Stimulated activated CD4-positive, alpha-beta T cell treated with anti-CD3 and anti-CD28 coated beads, Interleukin-2, amount 100 ng/mL, for 48 hours (primary cell): Measurements from ENCODE around the gene LRG1.
"Not testable (repeated sequence)": the region's sequence is repeated elsewhere in the genome, so short reads cannot be mapped to it uniquely, and the experiment has no call there.

Experiments
- DNase-seq, 2 donors: peaks; one replicate each; pipeline ENCODE4 v3.0.0-alpha.2; 2020

Gene LRG1

DNA sequence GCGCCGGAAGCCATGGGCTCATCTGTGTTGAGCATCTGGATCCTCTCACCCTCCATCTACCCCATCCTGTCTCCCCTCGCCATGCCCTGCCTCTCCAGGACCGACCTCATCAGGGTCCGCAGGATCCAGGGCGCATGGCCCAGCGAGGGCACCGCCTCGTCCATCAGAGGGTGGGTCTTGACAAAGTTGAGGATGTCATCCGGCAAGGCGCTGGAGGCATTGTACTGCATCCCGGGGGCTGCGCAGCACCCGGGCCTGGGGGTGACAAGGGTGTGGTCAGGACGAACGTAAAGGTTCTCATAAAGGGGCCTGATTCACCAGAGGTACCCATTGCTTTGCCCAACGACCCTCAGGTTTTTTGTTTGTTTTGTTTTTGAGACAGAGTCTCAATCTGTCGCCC, 10.2 kb upstream of the LRG1 start:
- no peak for DNase-seq

DNA sequence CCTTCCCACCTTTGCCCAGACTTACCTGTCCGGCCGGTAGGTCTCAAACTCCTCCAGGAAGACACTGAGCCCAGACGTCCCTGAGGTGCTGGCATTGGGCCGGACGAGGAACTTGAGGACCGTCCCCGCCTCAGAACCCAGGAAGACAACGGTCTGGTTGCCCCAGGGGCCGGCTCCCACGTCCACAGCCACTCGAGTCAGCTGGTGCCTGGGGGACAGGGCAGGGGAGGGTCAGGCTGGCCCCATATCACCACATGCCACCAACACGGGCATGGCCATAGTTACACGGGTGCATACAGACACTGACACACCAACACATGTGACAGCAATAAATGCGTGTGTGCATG, 8.4 kb upstream of the LRG1 start:
- DNase-seq: no peak

DNA sequence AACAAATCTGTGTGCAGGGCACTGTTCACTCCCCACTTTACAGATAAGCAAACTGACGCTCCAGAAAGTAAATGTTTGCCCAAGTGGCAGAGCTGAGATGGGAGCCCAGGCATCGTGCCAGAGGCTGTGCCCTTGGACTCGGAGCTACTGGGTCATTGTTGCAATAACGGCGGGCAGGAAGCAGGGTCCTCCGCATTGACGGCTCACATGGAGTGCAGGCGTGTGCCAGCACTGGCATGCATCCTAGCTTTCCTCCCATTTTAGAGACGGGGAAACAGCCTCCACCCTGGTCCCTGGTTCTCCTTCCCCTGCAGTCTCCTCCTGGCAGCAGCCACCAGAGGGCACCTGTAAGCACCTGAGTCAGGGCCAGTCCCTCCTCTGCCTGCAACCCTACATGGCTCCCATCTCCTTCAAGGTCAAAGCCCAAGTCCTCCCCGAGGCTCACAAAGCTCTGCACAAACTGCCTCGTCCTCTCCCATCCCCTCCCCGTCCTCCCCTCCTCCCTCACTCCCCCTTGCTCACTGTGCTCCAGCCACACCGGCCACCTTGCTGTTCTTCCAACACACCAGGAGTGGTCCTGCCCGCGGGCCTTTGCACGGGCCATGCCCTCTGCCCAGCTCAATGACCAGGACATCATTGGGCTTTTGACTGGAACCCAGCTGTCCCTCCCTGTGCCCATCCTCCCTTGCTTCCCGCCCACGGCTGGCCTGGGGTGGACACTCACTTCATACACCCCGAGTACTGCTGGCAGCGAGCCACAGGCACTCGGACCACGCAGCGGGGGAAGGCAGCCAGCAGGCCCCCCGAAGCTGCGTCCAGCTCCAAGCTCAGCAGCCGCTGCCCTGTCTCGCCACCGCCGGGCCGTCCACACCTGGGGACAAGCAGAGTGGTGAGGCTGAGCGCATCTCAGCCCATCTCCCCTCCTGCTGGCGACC, 7.7 kb upstream of the LRG1 start:
- no peak for DNase-seq

DNA sequence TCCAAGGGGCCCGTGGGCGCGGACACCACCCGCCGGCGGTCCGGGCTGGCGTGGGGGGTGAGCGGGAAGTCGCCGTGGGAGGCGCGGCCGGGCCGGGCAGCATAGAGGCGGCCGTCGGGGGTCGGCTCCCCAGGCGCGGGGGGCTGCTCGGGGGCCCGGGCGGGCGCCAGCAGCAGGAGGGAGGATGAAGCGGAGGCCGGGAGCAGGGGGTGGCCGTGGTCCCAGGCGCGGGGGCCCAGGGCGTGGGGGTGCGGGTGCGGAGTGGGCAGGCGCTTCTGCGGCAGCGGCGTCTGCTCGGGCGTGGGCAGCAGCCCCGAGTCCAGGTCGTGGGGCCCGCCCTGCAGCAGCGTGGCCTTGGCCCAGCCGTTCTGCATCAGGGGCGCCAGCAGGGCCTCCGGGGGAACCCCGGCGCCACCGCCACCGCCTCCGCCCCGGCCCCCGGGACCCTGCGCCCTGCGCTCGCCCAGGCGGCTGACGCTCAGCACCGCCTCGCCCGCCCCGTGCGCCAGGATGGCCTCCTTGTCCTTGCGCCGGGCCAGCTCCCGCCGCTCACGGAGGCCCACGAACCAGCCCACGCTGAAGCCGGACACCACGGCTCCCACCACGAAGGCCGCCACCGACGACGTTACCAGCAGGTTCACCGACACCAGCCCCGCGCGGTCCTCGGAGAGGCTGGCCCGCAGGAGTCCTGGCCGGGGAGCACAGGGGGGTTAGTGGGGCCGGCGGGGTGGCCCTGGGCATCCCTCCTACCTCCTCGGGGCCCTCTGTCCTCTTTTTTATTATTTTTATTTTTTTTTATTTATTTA, 4.2 kb upstream of the LRG1 start:
- no peak for DNase-seq

- DNase-seq: no peak
Measured at GRCh38 chr19:4542896-4543841, 3.3 kb upstream of the LRG1 start.

- not testable (repeated sequence) for DNase-seq
Measured at GRCh38 chr19:4541806-4542145, 1.9 kb upstream of the LRG1 start.

DNA sequence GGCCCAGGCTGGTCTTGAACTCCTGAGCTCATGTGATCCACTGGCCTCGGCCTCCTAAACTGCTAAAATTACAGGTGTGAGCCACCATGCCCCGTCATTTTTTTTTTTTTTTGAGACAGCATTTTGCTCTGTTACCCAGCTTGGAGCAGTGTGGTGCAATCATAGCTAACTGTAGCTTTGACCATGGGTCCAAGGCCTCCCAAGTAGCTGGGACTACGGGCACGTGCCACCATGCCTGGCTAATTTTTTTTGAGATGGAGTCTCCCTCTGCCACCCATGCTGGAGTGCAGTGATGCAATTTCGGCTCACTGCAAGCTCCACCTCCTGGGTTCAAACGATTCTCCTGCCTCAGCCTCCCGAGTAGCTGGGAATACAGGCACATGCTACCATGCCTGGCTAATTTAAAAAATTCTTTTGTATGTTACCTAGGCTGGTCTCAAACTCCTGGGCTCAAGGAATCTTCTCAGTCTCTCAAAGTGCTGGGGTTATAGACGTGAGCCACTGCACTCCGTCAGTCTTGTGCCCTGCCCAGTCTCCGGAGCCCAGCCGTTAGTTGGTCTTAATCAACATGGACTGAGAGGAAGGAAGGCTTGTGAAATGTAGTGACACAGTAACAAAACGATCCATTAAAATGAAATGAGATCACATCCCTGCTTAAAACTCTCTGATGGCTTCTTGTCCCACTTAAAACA, 1.4 kb upstream of the LRG1 start:
- DNase-seq: no peak

DNA sequence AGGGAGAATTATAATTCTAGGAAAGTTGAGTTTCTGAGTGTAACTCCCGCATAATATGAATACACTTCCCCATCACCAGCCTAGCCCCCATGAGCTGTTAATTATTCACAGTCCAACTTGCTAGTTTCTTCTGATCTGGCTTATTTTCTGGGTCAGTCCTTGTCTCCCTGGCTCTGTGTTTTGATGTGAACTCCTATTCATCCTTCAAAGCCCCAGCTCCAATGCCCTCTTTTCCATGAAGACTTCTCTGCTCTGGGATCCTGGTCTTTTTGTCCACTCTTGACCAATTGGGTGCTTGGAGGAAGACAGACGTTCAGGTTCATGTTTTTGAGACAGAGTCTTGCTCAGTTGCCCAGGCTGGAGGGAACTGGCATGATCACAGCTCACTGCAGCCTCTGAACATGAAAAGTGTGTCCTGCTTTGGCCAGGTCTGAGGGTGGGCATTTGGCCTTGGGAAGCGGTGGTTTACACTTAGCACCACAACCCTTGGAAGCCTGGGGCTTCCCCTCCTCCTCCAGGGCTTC, 605 bp downstream of the LRG1 start:
- no peak for DNase-seq

DNA sequence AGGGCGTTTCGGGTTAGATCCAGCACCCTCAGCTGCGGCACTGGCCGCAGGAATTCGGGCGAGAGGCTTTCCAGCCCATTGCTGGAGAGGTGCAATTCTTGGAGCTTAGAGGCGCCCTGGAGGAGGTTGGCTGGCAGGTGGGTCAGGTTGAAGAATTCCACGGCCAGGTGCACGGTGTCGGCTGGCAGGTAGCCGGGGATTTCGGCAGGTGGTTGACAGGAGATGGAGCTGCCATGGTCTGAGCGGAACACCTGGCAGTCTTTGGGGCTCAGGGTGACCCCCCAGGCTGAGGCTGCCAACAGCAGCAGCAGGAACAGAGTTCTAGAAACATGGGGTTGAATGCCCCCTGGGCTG, 1.3 kb downstream of the LRG1 start:
- no peak for DNase-seq

GRCh38 chr19:4537953-4538600, 1.8 kb downstream of the LRG1 start:
- DNase-seq: no peak

DNA sequence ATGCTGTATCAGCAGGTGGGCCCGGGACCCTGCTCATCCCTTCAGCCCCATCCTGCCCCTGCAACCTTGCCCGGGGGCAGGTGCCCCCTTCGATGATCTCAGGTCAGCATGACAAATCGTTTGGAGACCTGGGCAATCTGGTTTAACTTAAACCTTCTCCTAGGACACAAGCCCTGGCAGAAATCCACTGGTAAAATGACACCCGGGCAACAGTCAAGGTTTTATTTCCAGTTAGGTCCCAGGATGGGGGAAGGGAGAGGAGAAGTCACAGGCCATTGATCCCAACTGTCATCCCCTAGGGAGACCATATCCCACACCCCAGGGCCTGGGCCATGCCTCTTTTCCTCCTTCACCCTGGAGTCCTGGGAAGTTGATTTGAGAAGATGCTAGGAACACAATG, 3.0 kb downstream of the LRG1 start:
- no peak for DNase-seq

- peak; percentile 24 to 30 for DNase-seq
Measured at GRCh38 chr19:4534836-4535658, 4.8 kb downstream of the LRG1 start, which contains the start of gene PLIN5. Gene PLIN5 (minus strand): TSS chr19:4535224. CDS start chr19:4534074, 1,150 bp downstream.

DNA sequence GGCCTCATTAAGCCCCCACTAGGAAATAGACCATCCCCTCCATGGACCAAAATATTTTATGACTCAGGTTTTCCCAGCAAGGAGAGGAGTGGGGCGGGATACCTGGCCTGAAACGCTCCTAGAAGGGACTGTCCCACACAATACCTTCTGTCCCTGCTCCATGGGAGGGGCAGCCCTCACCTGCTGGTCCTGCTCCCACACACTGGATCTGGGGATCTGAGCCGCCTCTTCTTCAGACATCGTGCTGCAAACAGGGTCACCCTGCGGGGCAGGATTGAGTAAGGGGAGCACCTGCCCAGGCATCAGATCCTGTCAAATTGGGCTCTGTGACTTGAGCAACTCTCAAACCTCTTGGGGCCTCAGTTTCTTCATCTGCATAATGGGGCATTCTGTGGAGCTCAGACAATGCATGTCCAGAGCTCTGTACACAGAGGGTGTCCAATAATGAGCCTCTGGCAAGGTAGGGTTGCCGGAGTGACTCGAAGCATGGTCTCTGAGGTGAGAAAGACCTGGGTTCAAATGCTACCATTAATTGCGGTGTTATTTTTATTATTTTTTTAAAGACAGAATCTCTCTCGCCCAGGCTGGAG, 5.9 kb downstream of the LRG1 start:
- DNase-seq: no peak

GRCh38 chr19:4533334-4533733, 6.5 kb downstream of the LRG1 start:
- DNase-seq: no peak

GRCh38 chr19:4531562-4532165, 8.2 kb downstream of the LRG1 start:
- no peak for DNase-seq

DNA sequence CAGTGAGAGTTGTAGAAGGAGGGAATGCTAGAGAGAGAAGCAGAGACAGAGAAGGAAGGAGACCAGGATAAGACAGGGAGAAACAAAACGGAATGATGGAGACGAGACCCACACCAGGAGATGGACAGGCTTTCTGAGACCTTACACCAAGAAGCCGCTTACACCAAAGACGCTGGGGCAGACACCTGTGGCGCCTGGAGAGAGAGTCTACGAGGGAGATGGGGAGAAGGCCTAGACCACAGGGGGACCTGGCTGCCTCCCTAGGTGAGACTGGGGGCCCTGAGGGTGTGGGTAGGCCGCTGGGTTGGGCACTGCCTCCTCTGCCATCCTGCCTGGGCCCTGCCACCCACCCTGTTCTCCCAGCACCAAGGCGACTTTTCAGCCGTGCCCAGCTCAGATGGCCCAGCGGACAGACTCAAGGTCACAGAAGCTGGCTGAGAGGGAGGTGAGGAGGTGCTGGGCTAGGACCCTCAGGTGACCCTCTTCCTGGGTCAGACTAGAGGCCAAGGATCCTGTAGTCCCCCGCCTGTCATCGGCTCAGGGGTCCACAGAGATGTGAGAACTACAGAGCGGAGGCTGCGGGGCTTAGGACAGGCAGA, 9.8 kb downstream of the LRG1 start:
- DNase-seq: no peak

DNA sequence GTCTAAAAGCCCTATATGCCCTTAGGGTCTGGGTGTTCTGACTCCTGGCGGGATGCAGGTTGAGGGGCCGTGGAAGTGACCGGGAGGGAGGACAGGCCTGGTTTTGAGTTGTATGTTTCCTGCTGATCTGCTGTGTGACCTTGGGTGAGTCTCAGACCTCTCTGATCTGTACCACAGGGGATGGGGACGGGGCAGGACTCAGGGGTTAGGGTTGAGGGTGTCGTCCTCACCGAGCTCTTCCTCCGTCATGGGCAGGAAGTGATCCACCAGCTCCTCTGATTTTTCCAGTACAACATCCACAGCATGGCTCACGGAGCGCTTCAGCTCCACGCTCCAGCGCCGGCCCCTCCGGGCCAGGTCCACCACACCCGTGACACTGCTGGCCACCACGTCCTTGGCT, 11.0 kb downstream of the LRG1 start:
- no peak for DNase-seq

- DNase-seq: not testable (repeated sequence)
Measured at GRCh38 chr19:4527377-4527776, 12.5 kb downstream of the LRG1 start.

- no peak for DNase-seq
Measured at GRCh38 chr19:4525563-4526002, 14.3 kb downstream of the LRG1 start.
